ENCODE measurements around the gene EMC1. TPM values are rescaled to one million over a fixed set of nuclear protein-coding genes. Genes with fewer than 3 reads are reported as not detected.

Gene EMC1
- total and polyA plus RNA-seq, 2 experiments from 2014 or later, result 25.0 to 37.0 TPM

GRCh38 chr1:19212167-19212566 lies 39.2 kb downstream of the EMC1 start:
- H3K4me1 ChIP-seq (ENCODE audit: low read depth), result peaks cover 21% of the 10 kb centered on the region
- peaks cover 12% of the 10 kb centered on the region for H3K36me3 ChIP-seq
- H3K9me3 ChIP-seq (ENCODE audit: low read depth), result no peaks in the 10 kb centered on the region
- no peaks in the 10 kb centered on the region for H3K27me3 ChIP-seq
- no peak overlapping the region for H3K27ac ChIP-seq
- DNase-seq (ENCODE audit: low read depth in 1 of 2, low spot score in 1 of 2), result no peak
- TF ChIP-seq CTCF (IDR thresholded peaks at IDR 0.05; ENCODE audit: low read depth, low read length), result no peak
- no peak overlapping the region for H3K4me3 ChIP-seq

- peaks cover 33% of the 10 kb centered on the region for H3K4me1 ChIP-seq (ENCODE audit: low read depth)
- H3K4me3 ChIP-seq, result peak overlapping the region; percentile 66
- H3K27me3 ChIP-seq, result no peaks in the 10 kb centered on the region
- no peaks in the 10 kb centered on the region for H3K36me3 ChIP-seq
- H3K9me3 ChIP-seq (ENCODE audit: low read depth), result no peaks in the 10 kb centered on the region
- peak overlapping the region; percentile 90 for H3K27ac ChIP-seq
- peak; percentile 21 to 28 for DNase-seq (ENCODE audit: low read depth in 1 of 2, low spot score in 1 of 2)
- TF ChIP-seq CTCF (IDR thresholded peaks at IDR 0.05; ENCODE audit: low read depth, low read length), result no peak
Measured at GRCh38 chr1:19210772-19211549, 40.4 kb downstream of the EMC1 start.

GRCh38 chr1:19209990-19210771 lies 41.1 kb downstream of the EMC1 start, which contains the start of gene UBR4:
TSS of gene UBR4 (minus strand) at chr1:19210266. CDS start at chr1:19210248, 18 bp downstream.
- no peak for TF ChIP-seq CTCF (IDR thresholded peaks at IDR 0.05; ENCODE audit: low read depth, low read length)
- Histone ChIP-seq H3K4me1 (ENCODE audit: low read depth) (peaks cover 39% of the 10 kb centered on the region), H3K27me3 (no peaks in the 10 kb centered on the region)

GRCh38 chr1:19209439-19209989 lies 41.8 kb downstream of the EMC1 start:
- no peaks in the 10 kb centered on the region for H3K27me3 ChIP-seq
- H3K4me3 ChIP-seq, result peak overlapping the region; percentile 66
- peak; percentile 49 to 59 for DNase-seq (ENCODE audit: low read depth in 1 of 2, low spot score in 1 of 2)
- H3K9me3 ChIP-seq (ENCODE audit: low read depth), result no peaks in the 10 kb centered on the region
- peaks cover 39% of the 10 kb centered on the region for H3K4me1 ChIP-seq (ENCODE audit: low read depth)
- no peak for TF ChIP-seq CTCF (IDR thresholded peaks at IDR 0.05; ENCODE audit: low read depth, low read length)
- H3K36me3 ChIP-seq, result no peaks in the 10 kb centered on the region
- peak overlapping the region; percentile 90 for H3K27ac ChIP-seq

More at GRCh38 chr1:19209990-19210771, 41.1 kb downstream of the EMC1 start, which contains the start of gene UBR4:
- H3K4me3 ChIP-seq, result peak within 1 kb of the TSS; percentile 66
- peak within 1 kb of the TSS; percentile 90 for H3K27ac ChIP-seq
- no peaks in the 10 kb centered on the region for H3K36me3 ChIP-seq
- peak; percentile 96 for DNase-seq (ENCODE audit: low read depth in 1 of 2, low spot score in 1 of 2)
- no peaks in the 10 kb centered on the region for H3K9me3 ChIP-seq (ENCODE audit: low read depth)

GRCh38 chr1:19208710-19209438 lies 42.5 kb downstream of the EMC1 start:
- Histone ChIP-seq H3K9me3 (ENCODE audit: low read depth) (no peaks in the 10 kb centered on the region), H3K27ac (peak overlapping the region; percentile 90), H3K4me3 (peak overlapping the region; percentile 66), H3K36me3 (no peaks in the 10 kb centered on the region), H3K4me1 (ENCODE audit: low read depth) (peaks cover 39% of the 10 kb centered on the region), H3K27me3 (no peaks in the 10 kb centered on the region)
- DNase-seq (ENCODE audit: low read depth in 1 of 2, low spot score in 1 of 2), result peak in 1 of 2 donors; percentile 49
- TF ChIP-seq CTCF (IDR thresholded peaks at IDR 0.05; ENCODE audit: low read depth, low read length), result no peak
